ENCODE data around the gene PTPN7. TPM values are rescaled to one million over a fixed set of nuclear protein-coding genes. Genes with fewer than 3 reads are reported as not detected.
"Not testable (repeated sequence)": the region's sequence is repeated elsewhere in the genome, so short reads cannot be mapped to it uniquely, and the experiment has no call there.

The PTPN7 gene
- total RNA-seq, 1 experiment from 2014 or later, result 0.33 TPM

- in situ Hi-C loops (cut with HindIII; ENCODE audit: low pct_unique_long_range_greater_than_20kb, low sequenced_read_pairs); H3K27me3 ChIP-seq (ENCODE audit: control insufficient read depth, insufficient read depth, low read length); CTCF ChIA-PET; H3K4me3 ChIP-seq (ENCODE audit: low read depth in 2 of 2, low read length in 2 of 2); H3K27ac ChIP-seq (ENCODE audit: low read length); DNase-seq (ENCODE audit: low read depth, low spot score); H3K9me3 ChIP-seq (ENCODE audit: control insufficient read depth, insufficient read depth, low read depth, low read length); BruUV-seq (replicated peaks); H3K4me1 ChIP-seq (ENCODE audit: control insufficient read depth, insufficient read depth, low read length); intact Hi-C loops (cut with micrococcal nuclease; ENCODE audit: unreplicated experiment); H3K36me3 ChIP-seq (ENCODE audit: control insufficient read depth, insufficient read depth, low read length); ATAC-seq: not testable (repeated sequence)
- POLR2A ChIA-PET, result interaction anchor here (0.5 kb wide), 1 partner anchor 329 kb away, joined by 6 read pairs; no protein-coding TSS in a partner anchor
Observed at GRCh38 chr1:202167054-202167453, 6.7 kb upstream of the PTPN7 start.

- TF ChIP-seq POLR2AphosphoS5 (IDR thresholded peaks at IDR 0.05; ENCODE audit: low read depth, low read length) (no peak), SIN3A (IDR thresholded peaks at IDR 0.05; ENCODE audit: borderline replicate concordance, insufficient read depth, low read depth, low read length) (no peak), TCF7L2 (IDR thresholded peaks at IDR 0.05; ENCODE audit: low read depth, low read length) (no peak), CTCF (IDR thresholded peaks at IDR 0.05) (no peak), REST (IDR thresholded peaks at IDR 0.05; ENCODE audit: insufficient read depth in 1 of 2, low read depth in 2 of 2, low read length in 1 of 2) (no peak)
- ChIA-PET CTCF (no interaction called here), POLR2A (interaction anchor here (0.5 kb wide), 1 partner anchor 328 kb away, joined by 6 read pairs; no protein-coding TSS in a partner anchor)
- Histone ChIP-seq H3K36me3 (ENCODE audit: control insufficient read depth, insufficient read depth, low read length) (no peaks in the 10 kb centered on the region), H3K27me3 (ENCODE audit: control insufficient read depth, insufficient read depth, low read length) (no peaks in the 10 kb centered on the region), H3K9me3 (ENCODE audit: control insufficient read depth, insufficient read depth, low read depth, low read length) (no peaks in the 10 kb centered on the region), H3K4me1 (ENCODE audit: control insufficient read depth, insufficient read depth, low read length) (no peaks in the 10 kb centered on the region), H3K4me3 (ENCODE audit: low read depth in 2 of 2, low read length in 2 of 2) (no peak overlapping the region), H3K27ac (ENCODE audit: low read length) (no peak overlapping the region)
- no TSS peak for BruUV-seq (replicated peaks)
- DNase-seq (ENCODE audit: low read depth, low spot score) (no peak), ATAC-seq (no peak)
- in situ Hi-C loops (cut with HindIII; ENCODE audit: low pct_unique_long_range_greater_than_20kb, low sequenced_read_pairs), result no loop called here
- intact Hi-C loops (cut with micrococcal nuclease; ENCODE audit: unreplicated experiment), result no loop called here
Observed at GRCh38 chr1:202165942-202166843, 5.8 kb upstream of the PTPN7 start.

Measured in Panc1 (cell line).